Measurements from ENCODE around the gene MSL1.
A peak's percentile ranks its signal among the peaks of the same experiment; 100 is the strongest.

MSL1 gene

DNA sequence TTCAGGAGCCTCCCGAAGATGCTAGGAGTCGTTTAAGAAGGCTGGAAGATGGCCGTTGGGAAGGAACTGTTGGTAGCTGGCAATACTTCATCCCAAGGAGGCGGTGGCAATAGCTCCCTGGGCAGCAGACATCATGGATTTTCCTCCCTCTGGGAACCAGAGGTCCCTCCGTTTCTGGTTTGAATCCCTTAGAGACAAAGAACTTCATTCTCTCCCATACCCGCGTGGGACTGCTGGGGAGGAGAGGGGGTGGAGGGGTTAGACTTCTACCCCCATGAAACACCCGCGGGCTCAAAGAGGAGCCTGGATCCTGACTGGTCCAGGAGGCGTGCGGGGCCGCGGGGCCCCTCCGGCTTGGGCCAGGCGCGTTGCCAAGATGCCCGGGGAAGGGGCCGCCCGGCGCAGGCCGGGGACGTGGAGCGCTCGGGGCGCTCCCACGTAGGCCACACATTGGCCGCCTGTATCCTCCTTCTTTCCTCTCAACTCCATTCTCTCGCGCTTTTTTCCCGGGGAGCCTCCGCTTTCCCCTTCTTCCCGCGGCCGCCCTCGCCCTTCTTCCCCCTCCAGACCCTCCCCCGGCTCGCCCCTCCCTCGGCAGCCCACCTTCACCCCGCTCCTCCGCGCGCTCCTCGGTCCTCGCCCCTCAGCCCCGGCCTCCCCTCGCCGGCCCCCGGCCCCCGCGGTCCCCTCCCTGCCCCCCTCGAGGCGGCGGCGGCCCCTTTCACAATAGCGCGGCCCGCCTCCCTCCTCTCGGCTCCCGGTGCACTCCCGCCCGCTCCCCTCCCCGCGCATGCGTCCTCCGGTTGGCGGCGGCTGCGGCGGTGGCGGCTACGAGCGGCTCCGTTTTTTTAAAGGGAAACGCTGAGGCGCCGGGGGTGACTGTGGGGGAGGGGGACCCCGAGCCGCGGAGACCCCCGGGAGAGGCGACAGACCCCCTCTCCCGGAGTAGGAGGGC, at the start of gene MSL1:
MSL1 (plus strand) TSS at position 791 of the 955 bp plus-strand sequence. CDS start 642 bp downstream, outside the sequence.
- peak; percentile 25; the same call in 1 of the 2 replicates for TF ChIP-seq MAX (IDR thresholded peaks at IDR 0.05)
- peak; percentile 64; the same call in 1 of the 2 replicates for TF ChIP-seq TAF1 (IDR thresholded peaks at IDR 0.05; ENCODE audit: low read depth)
- TF ChIP-seq, protein P1, sequence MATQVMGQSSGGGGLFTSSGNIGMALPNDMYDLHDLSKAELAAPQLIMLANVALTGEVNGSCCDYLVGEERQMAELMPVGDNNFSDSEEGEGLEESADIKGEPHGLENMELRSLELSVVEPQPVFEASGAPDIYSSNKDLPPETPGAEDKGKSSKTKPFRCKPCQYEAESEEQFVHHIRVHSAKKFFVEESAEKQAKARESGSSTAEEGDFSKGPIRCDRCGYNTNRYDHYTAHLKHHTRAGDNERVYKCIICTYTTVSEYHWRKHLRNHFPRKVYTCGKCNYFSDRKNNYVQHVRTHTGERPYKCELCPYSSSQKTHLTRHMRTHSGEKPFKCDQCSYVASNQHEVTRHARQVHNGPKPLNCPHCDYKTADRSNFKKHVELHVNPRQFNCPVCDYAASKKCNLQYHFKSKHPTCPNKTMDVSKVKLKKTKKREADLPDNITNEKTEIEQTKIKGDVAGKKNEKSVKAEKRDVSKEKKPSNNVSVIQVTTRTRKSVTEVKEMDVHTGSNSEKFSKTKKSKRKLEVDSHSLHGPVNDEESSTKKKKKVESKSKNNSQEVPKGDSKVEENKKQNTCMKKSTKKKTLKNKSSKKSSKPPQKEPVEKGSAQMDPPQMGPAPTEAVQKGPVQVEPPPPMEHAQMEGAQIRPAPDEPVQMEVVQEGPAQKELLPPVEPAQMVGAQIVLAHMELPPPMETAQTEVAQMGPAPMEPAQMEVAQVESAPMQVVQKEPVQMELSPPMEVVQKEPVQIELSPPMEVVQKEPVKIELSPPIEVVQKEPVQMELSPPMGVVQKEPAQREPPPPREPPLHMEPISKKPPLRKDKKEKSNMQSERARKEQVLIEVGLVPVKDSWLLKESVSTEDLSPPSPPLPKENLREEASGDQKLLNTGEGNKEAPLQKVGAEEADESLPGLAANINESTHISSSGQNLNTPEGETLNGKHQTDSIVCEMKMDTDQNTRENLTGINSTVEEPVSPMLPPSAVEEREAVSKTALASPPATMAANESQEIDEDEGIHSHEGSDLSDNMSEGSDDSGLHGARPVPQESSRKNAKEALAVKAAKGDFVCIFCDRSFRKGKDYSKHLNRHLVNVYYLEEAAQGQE (IDR thresholded peaks at IDR 0.05; ENCODE audit: low read depth), result no peak
- peak; percentile 36; the same call in 1 of the 2 replicates for TF ChIP-seq NFIC (IDR thresholded peaks at IDR 0.05)
- peak; percentile 47; the same call in 1 of the 2 replicates for TF ChIP-seq YY1 (IDR thresholded peaks at IDR 0.05; ENCODE audit: low read depth)
- no peak for TF ChIP-seq CREB1 (IDR thresholded peaks at IDR 0.05; ENCODE audit: low read depth)
- TF ChIP-seq EP300 (IDR thresholded peaks at IDR 0.05; ENCODE audit: borderline replicate concordance), result no peak
- TF ChIP-seq EGR1 (IDR thresholded peaks at IDR 0.05), result no peak
- no peak for TF ChIP-seq RAD21 (IDR thresholded peaks at IDR 0.05; ENCODE audit: low read depth)
- TF ChIP-seq ZBTB7A (IDR thresholded peaks at IDR 0.05; ENCODE audit: low read depth), result peak; percentile 53
- peak; percentile 69; the same call in 1 of the 2 replicates for TF ChIP-seq CEBPB (IDR thresholded peaks at IDR 0.05)
- TF ChIP-seq TCF12 (IDR thresholded peaks at IDR 0.05; ENCODE audit: low read depth), result no peak
- no peak for TF ChIP-seq TEAD4 (IDR thresholded peaks at IDR 0.05)
- TF ChIP-seq, protein P2, sequence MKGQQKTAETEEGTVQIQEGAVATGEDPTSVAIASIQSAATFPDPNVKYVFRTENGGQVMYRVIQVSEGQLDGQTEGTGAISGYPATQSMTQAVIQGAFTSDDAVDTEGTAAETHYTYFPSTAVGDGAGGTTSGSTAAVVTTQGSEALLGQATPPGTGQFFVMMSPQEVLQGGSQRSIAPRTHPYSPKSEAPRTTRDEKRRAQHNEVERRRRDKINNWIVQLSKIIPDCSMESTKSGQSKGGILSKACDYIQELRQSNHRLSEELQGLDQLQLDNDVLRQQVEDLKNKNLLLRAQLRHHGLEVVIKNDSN (IDR thresholded peaks at IDR 0.05), result no peak
- no peak for TF ChIP-seq FOXM1 (IDR thresholded peaks at IDR 0.05; ENCODE audit: borderline replicate concordance, low read depth)

- peak; percentile 71 for TF ChIP-seq MAX (IDR thresholded peaks at IDR 0.05)
- no peak for TF ChIP-seq EGR1 (IDR thresholded peaks at IDR 0.05)
- TF ChIP-seq TAF1 (IDR thresholded peaks at IDR 0.05; ENCODE audit: low read depth), result no peak
- TF ChIP-seq FOXM1 (IDR thresholded peaks at IDR 0.05; ENCODE audit: borderline replicate concordance, low read depth), result no peak
- peak; percentile 65; the same call in 1 of the 2 replicates for TF ChIP-seq ZBTB7A (IDR thresholded peaks at IDR 0.05; ENCODE audit: low read depth)
- TF ChIP-seq CEBPB (IDR thresholded peaks at IDR 0.05), result no peak
- TF ChIP-seq CREB1 (IDR thresholded peaks at IDR 0.05; ENCODE audit: low read depth), result no peak
- no peak for TF ChIP-seq RAD21 (IDR thresholded peaks at IDR 0.05; ENCODE audit: low read depth)
- TF ChIP-seq, protein P2 (IDR thresholded peaks at IDR 0.05), result peak; percentile 62
- TF ChIP-seq YY1 (IDR thresholded peaks at IDR 0.05; ENCODE audit: low read depth), result no peak
- no peak for TF ChIP-seq TCF12 (IDR thresholded peaks at IDR 0.05; ENCODE audit: low read depth)
- TF ChIP-seq TEAD4 (IDR thresholded peaks at IDR 0.05), result no peak
- TF ChIP-seq NFIC (IDR thresholded peaks at IDR 0.05), result peak; percentile 61
- TF ChIP-seq, protein P1 (IDR thresholded peaks at IDR 0.05; ENCODE audit: low read depth), result no peak
- TF ChIP-seq EP300 (IDR thresholded peaks at IDR 0.05; ENCODE audit: borderline replicate concordance), result no peak; the same call in 1 of the 2 replicates
These were observed 49.6 kb upstream of the MSL1 start for GRCh38 chr17:40072040-40072734.

DNA sequence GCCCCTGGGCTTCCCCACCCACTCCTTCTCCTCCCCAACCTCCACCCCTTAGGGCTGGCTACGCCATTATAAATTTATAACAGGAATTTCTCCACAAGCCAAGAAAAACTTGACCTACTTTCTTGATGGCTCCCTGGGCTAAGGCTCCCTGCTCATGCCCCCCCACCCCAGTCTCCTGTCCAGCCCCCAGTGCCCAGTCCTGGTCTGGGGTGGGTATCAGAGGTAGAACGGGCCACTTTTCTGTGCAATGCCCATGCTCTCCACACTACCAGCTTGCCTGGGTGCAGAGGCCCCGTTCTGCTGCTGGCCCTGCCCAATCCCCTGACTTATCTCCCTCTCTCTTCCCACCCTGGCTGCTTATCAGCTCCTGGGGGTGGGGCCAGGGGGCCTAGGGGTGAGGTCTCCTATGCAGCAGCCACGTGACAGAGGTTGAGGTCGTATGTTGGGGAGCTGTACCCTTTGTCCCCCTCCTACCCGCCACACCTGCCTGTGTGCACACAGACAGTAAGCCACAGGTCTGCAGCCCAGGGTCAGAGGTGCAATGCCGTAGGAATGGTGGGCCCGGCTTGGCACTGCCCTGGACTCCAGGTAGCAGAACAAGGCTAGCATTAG, 48.9 kb upstream of the MSL1 start:
- no peak for TF ChIP-seq TEAD4 (IDR thresholded peaks at IDR 0.05)
- TF ChIP-seq NFIC (IDR thresholded peaks at IDR 0.05), result no peak
- no peak for TF ChIP-seq ZBTB7A (IDR thresholded peaks at IDR 0.05; ENCODE audit: low read depth)
- no peak for TF ChIP-seq EGR1 (IDR thresholded peaks at IDR 0.05)
- TF ChIP-seq MAX (IDR thresholded peaks at IDR 0.05), result no peak
- TF ChIP-seq, protein P1 (IDR thresholded peaks at IDR 0.05; ENCODE audit: low read depth), result no peak
- TF ChIP-seq TCF12 (IDR thresholded peaks at IDR 0.05; ENCODE audit: low read depth), result no peak
- no peak for TF ChIP-seq RAD21 (IDR thresholded peaks at IDR 0.05; ENCODE audit: low read depth)
- TF ChIP-seq CEBPB (IDR thresholded peaks at IDR 0.05), result no peak
- TF ChIP-seq TAF1 (IDR thresholded peaks at IDR 0.05; ENCODE audit: low read depth), result no peak
- TF ChIP-seq YY1 (IDR thresholded peaks at IDR 0.05; ENCODE audit: low read depth), result no peak
- TF ChIP-seq, protein P2 (IDR thresholded peaks at IDR 0.05), result no peak
- TF ChIP-seq EP300 (IDR thresholded peaks at IDR 0.05; ENCODE audit: borderline replicate concordance), result no peak
